Adipose tissue (tissue), 3 donors: Measurements from ENCODE around the gene MAP3K3. TPM values are rescaled to one million over a fixed set of nuclear protein-coding genes. Genes with fewer than 3 reads are reported as not detected.

Experiments used
- H3K27ac ChIP-seq: one replicate; pipeline ENCODE4 v1.5.1; 2013; ENCODE audit warnings: low read depth, low read length
- WGBS, 3 donors: extraction: QIAGEN DNeasy Blood & Tissue Kit; methylation state at CpG; one replicate each; pipeline ENCODE4 v1.1.7; 2013; 5-methylcytosine and 5-hydroxymethylcytosine counted together
- polyA plus RNA-seq, 3 donors: library from polyadenylated mRNA; stranded (reverse); fragments of 200-250 nt; gene quantifications; one replicate each; pipeline ENCODE4 v1.2.3, GENCODE V29; 2013
- donor health status: healthy with polysubstance abuse.
- donor health status: Bipolar disorder and iron deficiency.
- donor health status: healthy.

Gene MAP3K3
- polyA plus RNA-seq, 3 donors: 9.7 to 34.4 (median 22.7) TPM

DNA sequence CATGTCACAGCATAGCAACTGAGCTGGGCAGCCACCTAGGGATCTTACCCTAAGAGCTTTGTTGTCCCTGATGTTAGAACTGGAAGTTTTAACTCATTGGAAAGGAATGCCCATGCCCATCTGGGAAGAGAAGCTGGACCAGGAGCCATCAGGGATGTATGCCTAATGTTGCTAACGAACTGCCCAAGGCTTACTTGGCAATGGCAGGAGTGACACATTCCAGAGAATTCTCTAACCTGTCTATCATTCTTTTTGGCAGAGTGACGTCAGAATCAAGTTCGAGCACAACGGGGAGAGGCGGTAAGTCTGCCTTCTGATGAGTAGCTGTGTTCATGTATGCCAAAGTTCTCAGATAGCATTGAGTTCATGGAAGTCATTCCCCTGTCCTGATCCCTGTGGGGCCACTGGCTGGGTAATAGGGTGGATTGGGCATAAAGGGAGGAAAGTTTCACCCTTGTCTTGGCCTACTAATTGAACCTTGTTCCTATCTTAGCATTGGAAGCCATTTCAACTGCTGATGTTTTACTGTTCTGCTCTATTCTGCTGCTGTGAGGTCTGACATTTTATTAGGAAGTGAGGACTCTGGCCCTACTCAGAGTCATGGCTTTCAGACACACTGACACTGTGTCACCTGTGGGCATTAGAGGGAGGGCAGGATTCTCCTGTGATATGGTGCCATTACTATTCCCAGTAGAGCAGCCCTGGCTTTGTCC lies 23.7 kb downstream of the MAP3K3 start:
- H3K27ac ChIP-seq: no peak overlapping the region
- 87 to 95% (median 90%) methylated on average over 5 of the region's 5 CpGs for WGBS, 3 donors

DNA sequence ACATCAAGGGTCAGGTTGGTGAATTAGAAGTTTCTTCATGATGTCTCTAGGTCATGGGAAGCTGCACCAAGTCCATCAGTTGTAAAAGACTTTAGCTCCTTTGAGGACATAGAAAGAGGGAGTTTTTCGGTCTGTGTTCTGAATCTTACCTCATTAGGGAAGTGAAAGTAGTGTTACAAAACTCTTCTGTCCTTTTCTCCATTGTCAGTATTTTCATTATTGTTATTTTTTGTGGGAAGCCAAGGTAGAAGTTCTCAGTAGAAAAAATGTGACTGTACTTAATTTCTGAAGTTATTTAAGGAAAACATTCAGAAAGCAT lies 24.2 kb downstream of the MAP3K3 start:
- 59 to 94% (median 74%) methylated on average over 1 of the region's 1 CpG for WGBS, 3 donors

GRCh38 chr17:63647065-63647725 lies 25.0 kb downstream of the MAP3K3 start:
- 80 to 83% (median 83%) methylated on average over 4 of the region's 4 CpGs for WGBS, 3 donors
- no peak overlapping the region for H3K27ac ChIP-seq

More for the DNA sequence above, 24.2 kb downstream of the MAP3K3 start:
- H3K27ac ChIP-seq: no peak overlapping the region

DNA sequence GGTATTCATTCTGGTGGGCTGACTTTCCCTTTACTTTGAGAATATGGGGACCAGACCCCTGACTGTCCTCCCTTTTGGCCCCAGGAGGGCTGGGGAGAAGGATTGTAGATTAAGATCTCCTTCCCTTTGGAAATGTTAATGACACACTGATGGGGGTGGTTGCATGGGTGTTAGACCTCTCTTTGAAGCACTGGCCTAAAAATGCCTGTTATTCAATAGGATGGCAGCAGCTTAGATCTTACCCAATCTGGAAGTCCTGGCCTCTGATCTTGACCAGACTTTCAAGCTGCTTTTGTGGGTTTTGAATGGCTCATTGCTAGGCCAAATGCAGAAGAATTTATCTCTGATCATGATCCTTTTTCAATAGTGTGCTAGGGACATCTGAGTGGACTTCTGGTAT lies 25.7 kb downstream of the MAP3K3 start:
- H3K27ac ChIP-seq: no peak overlapping the region

DNA sequence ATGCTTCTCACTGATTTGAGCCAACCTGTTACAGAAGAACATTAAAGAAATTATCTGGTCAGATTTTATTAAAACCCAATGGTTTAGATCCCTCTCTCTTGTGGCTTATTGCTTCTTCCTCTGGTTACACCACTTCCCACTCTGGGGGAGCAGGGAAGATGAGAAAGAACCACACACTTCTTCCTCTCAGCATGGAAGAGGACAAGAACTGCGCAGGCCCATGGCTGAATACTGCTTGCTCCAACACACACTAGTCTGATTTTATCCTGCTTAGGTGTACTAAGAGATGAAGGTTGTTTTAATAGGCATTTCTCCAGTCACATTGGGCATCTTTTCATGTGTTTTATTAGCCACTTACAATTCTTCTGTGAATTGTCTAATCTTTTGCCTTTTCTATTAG lies 27.6 kb downstream of the MAP3K3 start:
- no peak overlapping the region for H3K27ac ChIP-seq
- WGBS, 3 donors: 53 to 92% (median 67%) methylated on average over 1 of the region's 1 CpG

- whole genome bisulfite sequencing, 3 donors: 39 to 63% (median 42%) methylated on average over 3 of the region's 3 CpGs
- no peak overlapping the region for H3K27ac ChIP-seq
Observed at GRCh38 chr17:63652106-63652505, 29.9 kb downstream of the MAP3K3 start.

GRCh38 chr17:63653050-63653449 lies 30.8 kb downstream of the MAP3K3 start:
- no peak overlapping the region for H3K27ac ChIP-seq

DNA sequence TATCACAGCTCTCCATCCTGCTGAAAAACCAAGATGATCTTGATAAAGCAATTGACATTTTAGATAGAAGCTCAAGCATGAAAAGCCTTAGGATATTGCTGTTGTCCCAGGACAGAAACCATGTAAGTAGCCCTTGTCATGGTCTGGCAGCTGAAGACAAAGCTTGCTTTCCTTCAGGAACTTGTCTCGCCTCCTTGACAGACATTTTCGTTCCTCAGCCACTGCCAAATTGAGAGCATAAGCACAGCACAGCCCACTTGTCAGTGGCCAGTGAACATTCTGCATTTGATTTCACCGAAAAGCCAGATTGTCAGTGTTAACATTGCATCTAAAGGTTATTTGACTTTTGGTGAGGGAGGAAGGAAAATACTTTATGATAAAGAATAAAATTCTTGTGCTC lies 35.6 kb downstream of the MAP3K3 start:
- H3K27ac ChIP-seq: no peak overlapping the region
- 84 to 91% (median 90%) methylated on average over 3 of the region's 3 CpGs for WGBS, 3 donors

More at GRCh38 chr17:63653050-63653449, 30.8 kb downstream of the MAP3K3 start:
- 17 to 49% (median 44%) methylated on average over 2 of the region's 2 CpGs for WGBS, 3 donors

DNA sequence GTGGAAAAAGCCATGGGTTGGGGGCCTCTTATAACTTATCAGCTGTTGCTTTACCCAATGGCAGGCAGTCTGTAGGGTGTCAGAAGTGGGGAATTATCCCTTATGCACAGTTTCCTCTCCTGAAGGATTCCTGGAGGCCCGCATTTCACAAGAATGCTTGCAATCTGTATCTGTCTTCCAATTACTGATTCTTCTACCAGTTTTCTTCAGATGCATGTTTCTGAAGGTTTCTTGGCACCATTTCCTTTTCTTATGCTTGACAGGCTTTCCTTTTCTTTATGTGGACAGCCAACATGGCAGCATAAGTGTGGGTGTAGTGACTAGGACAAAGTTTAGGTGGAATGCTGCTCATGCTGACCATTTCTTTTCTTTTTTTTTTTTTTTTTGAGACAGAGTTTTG lies 36.1 kb downstream of the MAP3K3 start:
- 60 to 94% (median 81%) methylated on average over 1 of the region's 1 CpG for WGBS, 3 donors
- no peak overlapping the region for H3K27ac ChIP-seq

DNA sequence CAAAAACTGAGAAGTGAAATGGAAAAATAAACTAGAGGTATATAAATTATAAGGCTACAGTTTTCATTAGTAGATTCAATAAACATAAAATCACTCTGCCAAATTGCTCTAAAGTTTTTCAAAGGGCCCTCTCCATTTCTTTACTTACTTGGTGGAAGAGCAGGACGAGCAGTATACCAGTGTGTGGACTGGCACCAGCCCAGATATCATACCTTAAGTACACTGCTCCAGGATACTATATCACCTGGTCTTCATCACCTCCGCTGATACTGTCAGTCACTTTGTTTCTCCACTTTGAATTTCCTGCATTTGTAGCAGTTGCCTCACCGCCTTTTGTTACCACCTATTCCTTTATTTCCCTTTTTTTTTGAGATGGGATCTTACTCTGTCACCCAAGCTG lies 37.6 kb downstream of the MAP3K3 start:
- 82 to 85% (median 83%) methylated on average over 3 of the region's 3 CpGs for whole genome bisulfite sequencing, 3 donors
- no peak overlapping the region for H3K27ac ChIP-seq

DNA sequence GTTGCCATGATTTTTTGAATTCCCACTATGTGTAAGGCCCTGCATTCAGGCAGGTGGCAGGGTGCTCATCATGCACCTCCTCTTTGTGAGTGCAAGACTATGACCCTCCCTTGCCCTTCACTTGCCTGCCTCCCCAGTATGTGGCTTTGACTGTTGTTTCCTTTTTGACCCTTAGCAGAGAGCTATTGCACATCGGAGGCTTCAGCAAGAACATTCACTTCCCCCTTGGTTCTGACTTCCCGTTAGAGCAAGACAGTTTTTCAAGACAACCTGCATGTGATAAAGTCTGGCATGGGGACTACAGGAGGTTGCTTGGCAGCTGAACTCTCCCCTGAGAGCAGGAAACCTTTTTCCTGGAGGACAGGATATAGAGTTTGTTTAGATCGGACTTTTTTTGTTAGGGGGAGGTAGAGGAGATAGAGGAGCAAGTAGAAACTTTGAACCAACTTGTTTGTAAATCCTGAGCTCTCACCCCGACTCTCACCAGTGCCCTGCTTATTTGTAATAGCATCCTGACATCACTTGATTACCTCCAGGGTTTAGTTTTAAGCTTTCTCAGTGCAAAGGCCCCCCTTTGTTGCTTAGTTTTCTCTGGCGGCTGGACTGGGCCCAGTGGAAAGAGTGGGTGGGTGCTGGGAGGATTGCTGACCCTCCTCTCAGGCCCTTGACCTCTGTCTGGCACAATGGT lies 43.5 kb downstream of the MAP3K3 start:
- H3K27ac ChIP-seq: no peak overlapping the region
- WGBS, 3 donors: 19 to 73% (median 30%) methylated on average over 5 of the region's 5 CpGs

GRCh38 chr17:63672856-63673255 lies 50.6 kb downstream of the MAP3K3 start:
- H3K27ac ChIP-seq: no peak overlapping the region
- WGBS, 3 donors: 96 to 98% (median 96%) methylated on average over 2 of the region's 2 CpGs

DNA sequence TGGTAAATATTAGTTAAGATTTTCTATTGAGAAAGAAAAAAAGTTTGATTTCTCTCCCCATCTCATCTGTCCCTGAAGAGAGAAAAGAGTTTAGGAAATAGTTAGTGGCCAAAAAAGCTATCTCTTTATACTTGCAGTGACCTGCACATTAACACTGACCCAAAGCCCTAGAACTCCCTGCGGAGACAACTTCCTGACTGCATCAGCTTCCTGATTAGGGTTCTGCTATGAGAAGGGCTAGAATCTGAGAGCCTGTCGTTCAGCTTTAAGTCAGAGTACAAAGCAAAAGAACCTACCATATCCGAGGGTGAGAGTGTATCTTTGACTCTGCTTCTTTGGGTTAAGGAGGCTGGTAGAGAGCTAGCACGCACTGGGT lies 53.0 kb downstream of the MAP3K3 start:
- H3K27ac ChIP-seq: no peak overlapping the region
- WGBS, 3 donors: 13 to 35% (median 14%) methylated on average over 4 of the region's 4 CpGs

GRCh38 chr17:63675607-63676546 lies 53.7 kb downstream of the MAP3K3 start:
- no peak overlapping the region for H3K27ac ChIP-seq
- WGBS, 3 donors: 28 to 35% (median 32%) methylated on average over 6 of the region's 6 CpGs

DNA sequence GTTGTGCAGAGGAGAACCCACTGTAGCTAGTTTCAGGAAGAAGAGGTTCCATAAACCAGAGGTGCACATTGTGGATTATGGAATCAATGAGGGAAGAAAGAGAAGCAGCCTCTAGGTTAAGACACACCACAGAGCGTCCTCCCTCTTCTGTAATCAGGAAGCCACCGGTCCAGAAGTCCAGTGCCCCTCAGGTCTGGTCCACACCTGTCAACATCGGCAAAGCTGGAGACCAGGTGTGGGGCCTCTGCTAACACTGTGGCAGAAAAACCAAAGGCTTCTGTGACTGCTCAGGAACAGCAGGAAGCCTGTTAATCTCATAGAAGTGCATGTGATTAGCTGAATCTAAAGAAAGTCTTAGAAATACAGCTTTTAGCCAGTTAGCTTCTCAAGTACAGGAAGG lies 54.4 kb downstream of the MAP3K3 start:
- H3K27ac ChIP-seq: no peak overlapping the region
- WGBS, 3 donors: 40 to 46% (median 41%) methylated on average over 3 of the region's 3 CpGs

DNA sequence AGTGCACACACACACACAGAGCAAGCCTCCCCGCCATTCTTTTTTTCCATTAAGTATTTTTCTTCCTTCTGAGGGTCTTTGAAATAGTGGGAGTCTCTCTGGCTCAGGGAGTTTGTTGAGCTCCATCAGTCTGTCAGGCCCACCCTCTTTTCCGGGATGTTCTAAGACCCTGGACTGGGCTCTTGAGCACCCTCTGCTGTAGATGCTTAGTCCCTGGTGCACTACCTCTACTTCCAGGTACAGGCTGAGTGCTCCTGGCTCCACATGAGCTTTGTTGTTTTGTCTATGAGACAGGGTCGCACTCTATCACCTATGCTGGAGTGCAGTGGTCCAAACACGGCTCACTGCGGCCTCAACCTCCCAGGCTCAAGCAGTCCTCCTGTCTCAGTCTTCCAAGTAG lies 57.0 kb downstream of the MAP3K3 start:
- no peak overlapping the region for H3K27ac ChIP-seq
- 93 to 96% (median 95%) methylated on average over 5 of the region's 5 CpGs for WGBS, 3 donors

DNA sequence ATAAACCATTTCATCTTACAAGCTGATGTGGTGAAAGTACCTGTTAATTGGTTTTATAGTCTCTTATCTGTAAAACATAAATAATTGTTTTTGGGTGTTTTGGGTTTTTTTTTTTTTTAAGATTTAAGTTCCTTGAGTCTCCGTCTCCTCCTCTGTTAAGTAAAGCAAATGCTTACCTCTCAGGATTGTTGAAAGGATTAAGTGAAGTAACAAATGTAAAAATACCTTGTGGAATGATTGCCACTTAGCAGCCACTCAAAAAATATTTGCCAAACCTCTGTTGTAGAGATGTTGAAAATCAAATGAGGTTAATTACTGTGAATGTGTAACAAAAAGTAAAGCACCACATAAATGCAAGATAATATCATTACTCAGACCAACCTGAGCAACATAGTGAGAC lies 58.5 kb downstream of the MAP3K3 start:
- 92 to 96% (median 94%) methylated on average over 1 of the region's 1 CpG for WGBS, 3 donors
- H3K27ac ChIP-seq: no peak overlapping the region

DNA sequence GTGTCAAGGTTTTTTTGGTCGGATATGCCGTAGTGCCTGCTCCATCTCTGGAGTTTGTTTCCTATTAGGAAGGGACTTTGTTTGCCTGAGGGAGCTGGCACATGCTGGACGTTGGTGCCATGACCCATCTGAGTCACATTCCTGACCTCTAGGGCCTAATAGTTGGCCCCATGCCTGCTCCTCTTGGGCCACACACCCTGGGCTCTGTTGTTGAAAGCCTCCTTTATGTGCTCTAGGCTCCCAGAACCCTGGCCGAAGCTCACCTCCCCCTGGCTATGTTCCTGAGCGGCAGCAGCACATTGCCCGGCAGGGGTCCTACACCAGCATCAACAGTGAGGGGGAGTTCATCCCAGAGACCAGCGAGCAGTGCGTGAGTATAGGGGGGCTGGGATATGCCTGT lies 59.3 kb downstream of the MAP3K3 start:
- no peak overlapping the region for H3K27ac ChIP-seq
- WGBS, 3 donors: 78 to 81% (median 80%) methylated on average over 8 of the region's 8 CpGs

GRCh38 chr17:63682441-63682840 lies 60.2 kb downstream of the MAP3K3 start:
- H3K27ac ChIP-seq: no peak overlapping the region
- 93 to 100% (median 100%) methylated on average over 1 of the region's 1 CpG for WGBS, 3 donors
